ENCODE data around the gene SF3B3.

GRCh38 chr16:70568601-70569237 is 45.1 kb downstream of the SF3B3 start:
- TF ChIP-seq CTCF (IDR thresholded peaks at IDR 0.05) (no peak), EP300 (IDR thresholded peaks at IDR 0.05) (no peak)
